ENCODE results near the gene LEF1.

The LEF1 gene

DNA sequence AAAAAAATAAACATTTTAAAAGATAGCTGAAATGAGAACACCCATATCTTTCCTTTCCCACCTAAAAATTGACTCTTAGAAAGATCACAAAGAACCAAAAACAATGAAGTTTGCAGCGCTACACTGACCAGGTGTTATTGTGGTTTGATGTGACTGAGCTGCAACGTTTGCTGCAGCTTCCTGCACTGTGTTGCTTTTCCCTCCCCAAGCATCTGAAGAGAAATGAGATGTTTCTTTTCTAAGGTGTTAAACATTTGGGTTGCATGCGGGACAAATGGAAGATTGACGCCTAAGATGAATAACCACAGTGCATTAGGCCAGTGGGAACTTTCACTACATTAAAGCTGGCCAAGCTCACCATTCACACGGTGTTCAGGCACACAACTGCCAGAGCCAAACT lies 8.9 kb downstream of the LEF1 start:
- TF ChIP-seq TCF12 (IDR thresholded peaks at IDR 0.05; ENCODE audit: low read depth) (no peak), CEBPB (IDR thresholded peaks at IDR 0.05) (no peak), ZBTB7A (IDR thresholded peaks at IDR 0.05; ENCODE audit: low read depth) (no peak), YY1 (IDR thresholded peaks at IDR 0.05; ENCODE audit: low read depth) (no peak), RAD21 (IDR thresholded peaks at IDR 0.05; ENCODE audit: low read depth) (no peak), CREB1 (IDR thresholded peaks at IDR 0.05; ENCODE audit: low read depth) (no peak)
- TF ChIP-seq, protein P1, sequence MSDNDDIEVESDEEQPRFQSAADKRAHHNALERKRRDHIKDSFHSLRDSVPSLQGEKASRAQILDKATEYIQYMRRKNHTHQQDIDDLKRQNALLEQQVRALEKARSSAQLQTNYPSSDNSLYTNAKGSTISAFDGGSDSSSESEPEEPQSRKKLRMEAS (IDR thresholded peaks at IDR 0.05), result no peak
- TF ChIP-seq, protein P2, sequence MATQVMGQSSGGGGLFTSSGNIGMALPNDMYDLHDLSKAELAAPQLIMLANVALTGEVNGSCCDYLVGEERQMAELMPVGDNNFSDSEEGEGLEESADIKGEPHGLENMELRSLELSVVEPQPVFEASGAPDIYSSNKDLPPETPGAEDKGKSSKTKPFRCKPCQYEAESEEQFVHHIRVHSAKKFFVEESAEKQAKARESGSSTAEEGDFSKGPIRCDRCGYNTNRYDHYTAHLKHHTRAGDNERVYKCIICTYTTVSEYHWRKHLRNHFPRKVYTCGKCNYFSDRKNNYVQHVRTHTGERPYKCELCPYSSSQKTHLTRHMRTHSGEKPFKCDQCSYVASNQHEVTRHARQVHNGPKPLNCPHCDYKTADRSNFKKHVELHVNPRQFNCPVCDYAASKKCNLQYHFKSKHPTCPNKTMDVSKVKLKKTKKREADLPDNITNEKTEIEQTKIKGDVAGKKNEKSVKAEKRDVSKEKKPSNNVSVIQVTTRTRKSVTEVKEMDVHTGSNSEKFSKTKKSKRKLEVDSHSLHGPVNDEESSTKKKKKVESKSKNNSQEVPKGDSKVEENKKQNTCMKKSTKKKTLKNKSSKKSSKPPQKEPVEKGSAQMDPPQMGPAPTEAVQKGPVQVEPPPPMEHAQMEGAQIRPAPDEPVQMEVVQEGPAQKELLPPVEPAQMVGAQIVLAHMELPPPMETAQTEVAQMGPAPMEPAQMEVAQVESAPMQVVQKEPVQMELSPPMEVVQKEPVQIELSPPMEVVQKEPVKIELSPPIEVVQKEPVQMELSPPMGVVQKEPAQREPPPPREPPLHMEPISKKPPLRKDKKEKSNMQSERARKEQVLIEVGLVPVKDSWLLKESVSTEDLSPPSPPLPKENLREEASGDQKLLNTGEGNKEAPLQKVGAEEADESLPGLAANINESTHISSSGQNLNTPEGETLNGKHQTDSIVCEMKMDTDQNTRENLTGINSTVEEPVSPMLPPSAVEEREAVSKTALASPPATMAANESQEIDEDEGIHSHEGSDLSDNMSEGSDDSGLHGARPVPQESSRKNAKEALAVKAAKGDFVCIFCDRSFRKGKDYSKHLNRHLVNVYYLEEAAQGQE (IDR thresholded peaks at IDR 0.05; ENCODE audit: low read depth), result no peak

DNA sequence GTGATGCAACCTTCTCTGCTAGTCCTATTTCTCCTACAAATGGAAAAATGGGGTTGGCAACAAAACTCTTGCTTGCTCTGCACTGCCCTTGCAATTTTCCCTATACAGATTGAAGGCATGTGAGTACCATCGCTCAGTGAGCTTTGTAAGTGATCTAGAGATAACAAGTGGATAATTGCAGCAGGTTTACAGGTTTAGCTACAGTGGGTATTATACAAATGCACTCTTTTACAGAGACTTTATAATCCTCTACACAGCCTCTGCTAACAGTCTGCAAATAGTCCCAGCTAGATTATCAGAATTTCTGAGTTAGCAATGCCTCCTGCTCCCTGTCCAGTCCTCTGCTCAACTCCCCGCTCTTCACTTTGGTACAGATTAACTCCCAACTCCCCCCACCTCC lies 11.1 kb downstream of the LEF1 start:
- TF ChIP-seq, protein P3, sequence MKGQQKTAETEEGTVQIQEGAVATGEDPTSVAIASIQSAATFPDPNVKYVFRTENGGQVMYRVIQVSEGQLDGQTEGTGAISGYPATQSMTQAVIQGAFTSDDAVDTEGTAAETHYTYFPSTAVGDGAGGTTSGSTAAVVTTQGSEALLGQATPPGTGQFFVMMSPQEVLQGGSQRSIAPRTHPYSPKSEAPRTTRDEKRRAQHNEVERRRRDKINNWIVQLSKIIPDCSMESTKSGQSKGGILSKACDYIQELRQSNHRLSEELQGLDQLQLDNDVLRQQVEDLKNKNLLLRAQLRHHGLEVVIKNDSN (IDR thresholded peaks at IDR 0.05), result no peak
- no peak for TF ChIP-seq RAD21 (IDR thresholded peaks at IDR 0.05; ENCODE audit: low read depth)
- TF ChIP-seq FOXM1 (IDR thresholded peaks at IDR 0.05; ENCODE audit: borderline replicate concordance, low read depth), result no peak
- TF ChIP-seq TAF1 (IDR thresholded peaks at IDR 0.05; ENCODE audit: low read depth), result no peak
- TF ChIP-seq EGR1 (IDR thresholded peaks at IDR 0.05), result no peak
- TF ChIP-seq CEBPB (IDR thresholded peaks at IDR 0.05), result no peak
- no peak for TF ChIP-seq TEAD4 (IDR thresholded peaks at IDR 0.05)
- no peak for TF ChIP-seq NFIC (IDR thresholded peaks at IDR 0.05)
- TF ChIP-seq ZBTB7A (IDR thresholded peaks at IDR 0.05; ENCODE audit: low read depth), result no peak
- no peak for TF ChIP-seq CREB1 (IDR thresholded peaks at IDR 0.05; ENCODE audit: low read depth)
- no peak for TF ChIP-seq TCF12 (IDR thresholded peaks at IDR 0.05; ENCODE audit: low read depth)
- TF ChIP-seq YY1 (IDR thresholded peaks at IDR 0.05; ENCODE audit: low read depth), result no peak
- TF ChIP-seq EP300 (IDR thresholded peaks at IDR 0.05; ENCODE audit: borderline replicate concordance), result no peak
- TF ChIP-seq, protein P2 (IDR thresholded peaks at IDR 0.05; ENCODE audit: low read depth), result no peak
- TF ChIP-seq, protein P1 (IDR thresholded peaks at IDR 0.05), result no peak

DNA sequence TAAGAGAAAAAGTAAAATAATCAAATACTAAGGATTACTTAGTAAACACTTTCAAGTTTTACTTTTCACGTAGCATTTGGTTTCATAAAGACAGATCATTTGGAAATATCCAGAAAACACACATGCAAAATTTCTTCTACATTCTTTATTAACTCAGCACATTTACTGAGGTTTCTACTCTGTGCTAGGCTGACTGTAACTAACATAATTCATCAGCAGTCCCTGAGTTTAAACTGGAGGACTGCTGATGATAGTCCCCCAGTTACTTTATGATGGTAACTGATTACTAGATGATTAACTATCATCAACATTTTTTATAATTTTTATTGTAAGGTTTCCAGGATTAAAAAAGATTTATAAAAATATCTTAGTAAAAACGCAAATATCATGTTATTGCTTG lies 12.3 kb downstream of the LEF1 start:
- TF ChIP-seq TAF1 (IDR thresholded peaks at IDR 0.05; ENCODE audit: low read depth) (no peak), TCF12 (IDR thresholded peaks at IDR 0.05; ENCODE audit: low read depth) (no peak), TEAD4 (IDR thresholded peaks at IDR 0.05) (no peak), EGR1 (IDR thresholded peaks at IDR 0.05) (no peak), CREB1 (IDR thresholded peaks at IDR 0.05; ENCODE audit: low read depth) (no peak), NFIC (IDR thresholded peaks at IDR 0.05) (no peak), CEBPB (IDR thresholded peaks at IDR 0.05) (no peak)
- TF ChIP-seq, protein P1 (IDR thresholded peaks at IDR 0.05), result no peak
- TF ChIP-seq, protein P3 (IDR thresholded peaks at IDR 0.05), result no peak
- TF ChIP-seq, protein P2 (IDR thresholded peaks at IDR 0.05; ENCODE audit: low read depth), result no peak

DNA sequence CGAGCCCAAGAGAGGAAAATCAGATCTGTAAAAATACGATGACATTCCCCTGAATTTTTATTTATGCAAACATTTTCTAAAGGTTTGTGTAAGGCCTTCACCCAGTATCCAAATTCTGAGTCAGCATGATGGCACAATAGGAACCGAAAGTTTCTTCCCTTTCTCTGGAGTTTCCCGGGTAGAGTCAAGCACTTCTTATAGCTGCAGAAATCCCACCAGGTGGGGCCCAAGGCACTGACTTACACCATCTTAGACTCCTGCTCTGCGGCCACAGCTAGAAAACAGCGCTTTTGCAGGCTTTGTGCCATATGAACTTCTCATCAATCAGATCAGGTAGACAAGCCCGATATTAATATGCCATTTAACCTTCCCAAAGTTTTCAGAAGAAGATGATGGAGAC lies 13.4 kb downstream of the LEF1 start:
- TF ChIP-seq, protein P3 (IDR thresholded peaks at IDR 0.05), result no peak
- TF ChIP-seq EP300 (IDR thresholded peaks at IDR 0.05; ENCODE audit: borderline replicate concordance), result no peak
- no peak for TF ChIP-seq TCF12 (IDR thresholded peaks at IDR 0.05; ENCODE audit: low read depth)
- TF ChIP-seq CEBPB (IDR thresholded peaks at IDR 0.05), result no peak
- TF ChIP-seq RAD21 (IDR thresholded peaks at IDR 0.05; ENCODE audit: low read depth), result no peak
- TF ChIP-seq YY1 (IDR thresholded peaks at IDR 0.05; ENCODE audit: low read depth), result no peak
- no peak for TF ChIP-seq FOXM1 (IDR thresholded peaks at IDR 0.05; ENCODE audit: borderline replicate concordance, low read depth)
- no peak for TF ChIP-seq TAF1 (IDR thresholded peaks at IDR 0.05; ENCODE audit: low read depth)
- no peak for TF ChIP-seq NFIC (IDR thresholded peaks at IDR 0.05)
